GM21529 (cell line): ENCODE measurements around the gene SIGLEC8.
"Not testable (repeated sequence)": the region's sequence is repeated elsewhere in the genome, so short reads cannot be mapped to it uniquely, and the experiment has no call there.

ENCODE experiments used
- ATAC-seq: cut with Tn5 transposase; IDR thresholded peaks from one replicate; pipeline ENCODE4 v1.9.1; 2021; ENCODE audit not compliant: unreplicated experiment

The SIGLEC8 gene

GRCh38 chr19:51458051-51458645, at the start of gene SIGLEC8:
Gene SIGLEC8 (minus strand): TSS chr19:51458454. CDS start chr19:51458387, 67 bp downstream.
- ATAC-seq = no peak

GRCh38 chr19:51507640-51508058, 49.4 kb upstream of the SIGLEC8 start:
- no peak for ATAC-seq

GRCh38 chr19:51507192-51507591, 48.9 kb upstream of the SIGLEC8 start:
- ATAC-seq = no peak

GRCh38 chr19:51505904-51506303, 47.6 kb upstream of the SIGLEC8 start:
- no peak for ATAC-seq

- no peak for ATAC-seq
Measured at GRCh38 chr19:51503896-51504295, 45.6 kb upstream of the SIGLEC8 start.

GRCh38 chr19:51503286-51503817, 45.1 kb upstream of the SIGLEC8 start:
- ATAC-seq = no peak

- ATAC-seq = no peak
Measured at GRCh38 chr19:51501594-51502263, 43.5 kb upstream of the SIGLEC8 start, which contains the start of gene SIGLEC12. Gene SIGLEC12 (minus strand): TSS chr19:51501800. CDS start chr19:51501733, 67 bp downstream.

- not testable (repeated sequence) for ATAC-seq
Measured at GRCh38 chr19:51500931-51501330, 42.7 kb upstream of the SIGLEC8 start.

GRCh38 chr19:51497666-51498065, 39.4 kb upstream of the SIGLEC8 start:
- ATAC-seq = no peak

- no peak for ATAC-seq
Measured at GRCh38 chr19:51493776-51494175, 35.5 kb upstream of the SIGLEC8 start.

- ATAC-seq = no peak
Measured at GRCh38 chr19:51491586-51491985, 33.3 kb upstream of the SIGLEC8 start.

- ATAC-seq = no peak
Measured at GRCh38 chr19:51490676-51491075, 32.4 kb upstream of the SIGLEC8 start.

- ATAC-seq = no peak
Measured at GRCh38 chr19:51489113-51489512, 30.9 kb upstream of the SIGLEC8 start.

GRCh38 chr19:51488491-51488890, 30.2 kb upstream of the SIGLEC8 start:
- no peak for ATAC-seq

- ATAC-seq = no peak
Measured at GRCh38 chr19:51485960-51486660, 27.9 kb upstream of the SIGLEC8 start.

GRCh38 chr19:51480590-51480989, 22.3 kb upstream of the SIGLEC8 start:
- ATAC-seq = no peak

GRCh38 chr19:51479531-51480331, 21.5 kb upstream of the SIGLEC8 start:
- no peak for ATAC-seq

- ATAC-seq = no peak
Measured at GRCh38 chr19:51478381-51479234, 20.4 kb upstream of the SIGLEC8 start, which contains the start of gene CEACAM18. Gene CEACAM18 (plus strand): TSS chr19:51478539.

GRCh38 chr19:51477344-51477743, 19.1 kb upstream of the SIGLEC8 start:
- ATAC-seq = no peak

- no peak for ATAC-seq
Measured at GRCh38 chr19:51476164-51476563, 17.9 kb upstream of the SIGLEC8 start.
